ENCODE measurements around the gene SGPP1. TPM values are rescaled to one million over a fixed set of nuclear protein-coding genes. Genes with fewer than 3 reads are reported as not detected.
"Not testable (repeated sequence)": the region's sequence is repeated elsewhere in the genome, so short reads cannot be mapped to it uniquely, and the experiment has no call there.

The SGPP1 gene
- polyA plus RNA-seq, 10 donors: 8.8 to 13.3 (median 10.4) TPM

GRCh38 chr14:63727231-63727735, 582 bp downstream of the SGPP1 start:
- DNase-seq: peak in 2 of 3 donors; percentile 55 to 82

GRCh38 chr14:63726499-63726898, 1.4 kb downstream of the SGPP1 start:
- peak in 2 of 3 donors; percentile 26 to 51 for DNase-seq

- DNase-seq: peak in 2 of 3 donors; percentile 2 to 31
Measured at GRCh38 chr14:63725786-63726460, 1.9 kb downstream of the SGPP1 start.

GRCh38 chr14:63717702-63718101, 10.2 kb downstream of the SGPP1 start:
- peak in 1 of 3 donors; percentile 19 for DNase-seq

GRCh38 chr14:63715360-63715759, 12.5 kb downstream of the SGPP1 start:
- no peak for DNase-seq

GRCh38 chr14:63713764-63714163, 14.1 kb downstream of the SGPP1 start:
- DNase-seq: no peak

GRCh38 chr14:63713058-63713457, 14.8 kb downstream of the SGPP1 start:
- no peak for DNase-seq

GRCh38 chr14:63712123-63712522, 15.7 kb downstream of the SGPP1 start:
- DNase-seq: no peak

GRCh38 chr14:63710497-63710896, 17.4 kb downstream of the SGPP1 start:
- DNase-seq: no peak

GRCh38 chr14:63709589-63709988, 18.3 kb downstream of the SGPP1 start:
- DNase-seq: no peak

- no peak for DNase-seq
Measured at GRCh38 chr14:63707216-63707615, 20.6 kb downstream of the SGPP1 start.

GRCh38 chr14:63705561-63706070, 22.2 kb downstream of the SGPP1 start:
- no peak for DNase-seq

GRCh38 chr14:63702530-63702929, 25.3 kb downstream of the SGPP1 start:
- DNase-seq: not testable (repeated sequence)

- no peak for DNase-seq
Measured at GRCh38 chr14:63701606-63702299, 26.1 kb downstream of the SGPP1 start.

- no peak for DNase-seq
Measured at GRCh38 chr14:63692310-63693020, 35.4 kb downstream of the SGPP1 start.

GRCh38 chr14:63689132-63689531, 38.7 kb downstream of the SGPP1 start:
- no peak for DNase-seq

- DNase-seq: no peak
Measured at GRCh38 chr14:63686926-63687325, 40.9 kb downstream of the SGPP1 start.

GRCh38 chr14:63685401-63685800, 42.5 kb downstream of the SGPP1 start:
- no peak for DNase-seq

- no peak for DNase-seq
Measured at GRCh38 chr14:63682727-63683593, 44.9 kb downstream of the SGPP1 start.

- DNase-seq: no peak
Measured at GRCh38 chr14:63678536-63678935, 49.3 kb downstream of the SGPP1 start.

- DNase-seq: no peak
Measured at GRCh38 chr14:63677891-63678379, 49.9 kb downstream of the SGPP1 start.

All from muscle of back (tissue), 11 donors.